HCT116 (cell line): ENCODE measurements around the gene INCENP.

Experiments
- CEBPB ChIP-seq: IDR thresholded peaks from 2 replicates; pipeline ENCODE4 v1.6.1; 2012; ENCODE audit warnings: low read depth
- EGR1 ChIP-seq: IDR thresholded peaks from 2 replicates; pipeline ENCODE4 v1.6.1; 2012; ENCODE audit warnings: low read depth
- ELF1 ChIP-seq: IDR thresholded peaks from 2 replicates; pipeline ENCODE4 v1.6.1; 2012; ENCODE audit warnings: low read depth, borderline replicate concordance
- MAX ChIP-seq: IDR thresholded peaks from 2 replicates; pipeline ENCODE4 v1.6.1; 2012
- POLR2A ChIP-seq: IDR thresholded peaks from 2 replicates; pipeline ENCODE4 v1.7.0; 2011; ENCODE audit warnings: borderline replicate concordance; ENCODE audit not compliant: insufficient read depth, insufficient read length; ENCODE audit errors: extremely low read depth
- POLR2AphosphoS5 ChIP-seq: IDR thresholded peaks from 2 replicates; pipeline ENCODE4 v1.6.1; 2011; ENCODE audit warnings: mild to moderate bottlenecking, low read depth, low read length, moderate library complexity
- RAD21 ChIP-seq: IDR thresholded peaks from 2 replicates; pipeline ENCODE4 v1.6.1; 2012; ENCODE audit warnings: low read depth, mild to moderate bottlenecking
- SP1 ChIP-seq: IDR thresholded peaks from 2 replicates; pipeline ENCODE4 v1.6.1; 2012; ENCODE audit warnings: low read depth
- ZFX ChIP-seq: fragments of 450-650 bp; IDR thresholded peaks from 2 replicates; pipeline ENCODE4 v1.6.1; 2017
- ZNF274 ChIP-seq: fragments of 200-500 bp; sonication (Bioruptor generic); IDR thresholded peaks from 2 replicates; pipeline ENCODE4 v1.6.1; 2014; ENCODE audit warnings: mild to moderate bottlenecking, low read depth, low read length, inconsistent platforms
- TF ChIP-seq, protein P1 (sequence below), 3 experiments: fragments of 200-600 bp in 1 of 3; sonication (generic) in 1 of 3; IDR thresholded peaks in 2 of 3; conservative IDR thresholded peaks in 1 of 3; 2 replicates each; pipeline ENCODE4 v1.5.1; 2012 to 2017; ENCODE audit warnings: low read depth in 2 of 3, low read length in 2 of 3, antibody characterized with exemption in 1 of 3, borderline replicate concordance in 1 of 3, control low read depth in 1 of 3, mild to moderate bottlenecking in 1 of 3, mixed read lengths in 1 of 3, mixed run types in 1 of 3, moderate library complexity in 1 of 3; ENCODE audit not compliant: insufficient read depth in 1 of 3
- TF ChIP-seq, protein P2 (sequence below): IDR thresholded peaks from 2 replicates; pipeline ENCODE4 v1.6.1; 2012; ENCODE audit warnings: low read depth

- TF ChIP-seq, protein P1, sequence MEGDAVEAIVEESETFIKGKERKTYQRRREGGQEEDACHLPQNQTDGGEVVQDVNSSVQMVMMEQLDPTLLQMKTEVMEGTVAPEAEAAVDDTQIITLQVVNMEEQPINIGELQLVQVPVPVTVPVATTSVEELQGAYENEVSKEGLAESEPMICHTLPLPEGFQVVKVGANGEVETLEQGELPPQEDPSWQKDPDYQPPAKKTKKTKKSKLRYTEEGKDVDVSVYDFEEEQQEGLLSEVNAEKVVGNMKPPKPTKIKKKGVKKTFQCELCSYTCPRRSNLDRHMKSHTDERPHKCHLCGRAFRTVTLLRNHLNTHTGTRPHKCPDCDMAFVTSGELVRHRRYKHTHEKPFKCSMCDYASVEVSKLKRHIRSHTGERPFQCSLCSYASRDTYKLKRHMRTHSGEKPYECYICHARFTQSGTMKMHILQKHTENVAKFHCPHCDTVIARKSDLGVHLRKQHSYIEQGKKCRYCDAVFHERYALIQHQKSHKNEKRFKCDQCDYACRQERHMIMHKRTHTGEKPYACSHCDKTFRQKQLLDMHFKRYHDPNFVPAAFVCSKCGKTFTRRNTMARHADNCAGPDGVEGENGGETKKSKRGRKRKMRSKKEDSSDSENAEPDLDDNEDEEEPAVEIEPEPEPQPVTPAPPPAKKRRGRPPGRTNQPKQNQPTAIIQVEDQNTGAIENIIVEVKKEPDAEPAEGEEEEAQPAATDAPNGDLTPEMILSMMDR (IDR thresholded peaks at IDR 0.05 in 2 of 3, conservative IDR thresholded peaks at IDR 0.05 in 1 of 3; ENCODE audit: borderline replicate concordance in 1 of 3, insufficient read depth in 1 of 3, low read depth in 2 of 3, low read length in 2 of 3), result no peak
- TF ChIP-seq, protein P2, sequence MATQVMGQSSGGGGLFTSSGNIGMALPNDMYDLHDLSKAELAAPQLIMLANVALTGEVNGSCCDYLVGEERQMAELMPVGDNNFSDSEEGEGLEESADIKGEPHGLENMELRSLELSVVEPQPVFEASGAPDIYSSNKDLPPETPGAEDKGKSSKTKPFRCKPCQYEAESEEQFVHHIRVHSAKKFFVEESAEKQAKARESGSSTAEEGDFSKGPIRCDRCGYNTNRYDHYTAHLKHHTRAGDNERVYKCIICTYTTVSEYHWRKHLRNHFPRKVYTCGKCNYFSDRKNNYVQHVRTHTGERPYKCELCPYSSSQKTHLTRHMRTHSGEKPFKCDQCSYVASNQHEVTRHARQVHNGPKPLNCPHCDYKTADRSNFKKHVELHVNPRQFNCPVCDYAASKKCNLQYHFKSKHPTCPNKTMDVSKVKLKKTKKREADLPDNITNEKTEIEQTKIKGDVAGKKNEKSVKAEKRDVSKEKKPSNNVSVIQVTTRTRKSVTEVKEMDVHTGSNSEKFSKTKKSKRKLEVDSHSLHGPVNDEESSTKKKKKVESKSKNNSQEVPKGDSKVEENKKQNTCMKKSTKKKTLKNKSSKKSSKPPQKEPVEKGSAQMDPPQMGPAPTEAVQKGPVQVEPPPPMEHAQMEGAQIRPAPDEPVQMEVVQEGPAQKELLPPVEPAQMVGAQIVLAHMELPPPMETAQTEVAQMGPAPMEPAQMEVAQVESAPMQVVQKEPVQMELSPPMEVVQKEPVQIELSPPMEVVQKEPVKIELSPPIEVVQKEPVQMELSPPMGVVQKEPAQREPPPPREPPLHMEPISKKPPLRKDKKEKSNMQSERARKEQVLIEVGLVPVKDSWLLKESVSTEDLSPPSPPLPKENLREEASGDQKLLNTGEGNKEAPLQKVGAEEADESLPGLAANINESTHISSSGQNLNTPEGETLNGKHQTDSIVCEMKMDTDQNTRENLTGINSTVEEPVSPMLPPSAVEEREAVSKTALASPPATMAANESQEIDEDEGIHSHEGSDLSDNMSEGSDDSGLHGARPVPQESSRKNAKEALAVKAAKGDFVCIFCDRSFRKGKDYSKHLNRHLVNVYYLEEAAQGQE, result no peak
- no peak for TF ChIP-seq SP1
- no peak for TF ChIP-seq POLR2A
- TF ChIP-seq CEBPB, result no peak
- TF ChIP-seq ELF1, result no peak
- TF ChIP-seq POLR2AphosphoS5, result no peak
- TF ChIP-seq ZNF274, result no peak
- no peak for TF ChIP-seq ZFX
- no peak for TF ChIP-seq MAX
- no peak for TF ChIP-seq RAD21
- TF ChIP-seq EGR1, result no peak
Measured at GRCh38 chr11:62082292-62082657, 41.5 kb upstream of the INCENP start.
